Measurements from ENCODE around the gene SLC35G2. TPM values are rescaled to one million over a fixed set of nuclear protein-coding genes. Genes with fewer than 3 reads are reported as not detected.
"Not testable (repeated sequence)": the region's sequence is repeated elsewhere in the genome, so short reads cannot be mapped to it uniquely, and the experiment has no call there.

SLC35G2 gene
- total RNA-seq, 1 donor: 0.21 TPM

DNA sequence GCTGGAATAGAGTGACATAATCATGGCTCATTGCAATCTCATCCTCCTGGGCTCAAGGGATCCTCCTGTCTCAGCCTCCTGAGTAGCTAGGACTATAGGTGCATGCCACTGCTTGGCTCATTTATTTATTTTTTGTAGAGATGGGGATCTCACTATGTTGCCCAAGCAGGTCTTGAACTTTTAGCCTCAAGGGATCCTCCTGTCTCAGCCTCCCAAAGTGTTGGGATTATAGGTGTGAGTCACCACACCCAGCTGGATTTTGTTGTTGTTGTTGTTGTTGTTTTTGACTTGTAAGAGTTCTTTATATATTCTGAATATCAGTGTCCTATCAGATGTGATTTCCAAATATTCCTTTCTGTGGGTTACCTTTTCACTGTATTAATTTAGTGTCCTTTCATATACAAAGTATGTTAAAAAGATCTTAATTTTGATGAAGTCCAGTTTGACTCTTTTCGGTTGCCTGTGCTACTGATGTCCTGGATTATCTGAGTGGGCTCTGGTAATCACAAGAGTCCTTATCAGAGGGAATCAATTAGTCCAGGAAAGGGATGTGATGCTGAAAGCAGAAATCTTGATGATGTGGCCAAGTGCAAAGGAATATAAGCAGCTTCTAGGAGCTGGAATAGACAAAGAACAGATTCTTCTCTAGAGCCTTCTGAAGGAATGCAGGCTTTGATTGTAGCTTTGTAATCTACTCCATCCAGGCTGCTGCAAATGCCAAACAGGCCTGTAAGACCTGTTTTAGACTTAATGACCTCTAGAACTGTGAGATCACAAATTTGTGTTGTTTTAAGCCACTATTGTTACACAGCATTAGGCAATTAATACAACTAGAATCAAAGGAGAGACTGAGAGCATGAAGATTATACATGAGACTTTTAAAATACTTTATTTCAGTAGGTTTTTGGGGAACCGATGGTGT lies 73.3 kb downstream of the SLC35G2 start:
- no peaks in the 10 kb centered on the region for H3K9me3 ChIP-seq (ENCODE audit: low read depth, low read length)
- peaks cover 35% of the 10 kb centered on the region for H3K4me1 ChIP-seq (ENCODE audit: insufficient read depth, low read length)
- H3K4me3 ChIP-seq (ENCODE audit: low read length): no peak overlapping the region
- no peaks in the 10 kb centered on the region for H3K27me3 ChIP-seq (ENCODE audit: insufficient read depth, low read length)

DNA sequence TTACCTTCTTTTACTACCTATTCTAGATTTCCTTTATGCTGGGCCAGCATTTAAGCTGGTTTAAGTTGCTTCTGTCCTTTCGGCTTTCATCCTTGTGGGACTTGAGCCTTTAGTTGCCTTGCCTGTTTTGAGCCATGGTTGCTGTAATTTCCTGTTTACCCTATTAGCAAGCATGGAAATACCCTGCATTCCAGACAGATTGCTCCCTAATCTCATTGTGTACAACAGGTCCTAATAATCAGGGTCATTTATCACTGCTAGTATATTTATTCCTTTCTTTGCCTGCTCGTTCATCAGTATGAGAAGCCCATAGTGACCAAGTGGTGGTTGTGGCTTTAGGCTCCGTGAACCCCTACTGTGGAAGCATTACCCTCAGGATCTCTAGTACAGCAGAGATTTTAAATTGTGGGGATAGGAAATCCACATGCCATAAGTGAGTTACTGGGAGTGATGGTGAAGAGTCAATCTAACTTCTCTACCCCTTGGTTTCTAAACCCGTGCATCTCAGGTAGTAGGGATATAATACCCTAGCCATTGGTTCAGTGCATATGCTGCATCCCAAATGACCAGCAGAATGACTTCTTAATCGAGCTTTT lies 75.0 kb downstream of the SLC35G2 start:
- no peaks in the 10 kb centered on the region for H3K27me3 ChIP-seq (ENCODE audit: insufficient read depth, low read length)
- H3K9me3 ChIP-seq (ENCODE audit: low read depth, low read length): no peaks in the 10 kb centered on the region
- H3K4me1 ChIP-seq (ENCODE audit: insufficient read depth, low read length): peaks cover 31% of the 10 kb centered on the region
- H3K4me3 ChIP-seq (ENCODE audit: low read length): no peak overlapping the region

DNA sequence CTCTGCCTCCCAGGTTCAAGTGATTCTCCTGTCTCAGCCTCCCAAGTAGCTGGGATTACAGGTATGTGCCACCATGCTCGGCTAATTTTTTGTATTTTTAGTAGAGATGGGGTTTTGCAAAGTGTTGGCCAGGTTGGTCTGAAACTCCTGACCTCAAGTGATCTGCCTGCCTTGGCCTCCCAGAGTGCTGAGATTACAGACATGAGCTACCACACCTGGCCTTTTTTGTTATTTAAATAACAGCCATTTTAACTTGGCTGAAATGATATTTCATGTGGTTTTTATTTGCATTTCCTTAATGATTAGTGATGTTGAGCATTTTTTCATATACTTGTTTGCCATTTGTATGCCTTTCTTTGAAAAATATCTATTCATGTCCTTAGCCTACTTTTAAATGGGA lies 78.2 kb downstream of the SLC35G2 start:
- H3K4me1 ChIP-seq (ENCODE audit: insufficient read depth, low read length): peaks cover 53% of the 10 kb centered on the region
- H3K4me3 ChIP-seq (ENCODE audit: low read length); H3K9me3 ChIP-seq (ENCODE audit: low read depth, low read length); H3K27me3 ChIP-seq (ENCODE audit: insufficient read depth, low read length): not testable (repeated sequence)

DNA sequence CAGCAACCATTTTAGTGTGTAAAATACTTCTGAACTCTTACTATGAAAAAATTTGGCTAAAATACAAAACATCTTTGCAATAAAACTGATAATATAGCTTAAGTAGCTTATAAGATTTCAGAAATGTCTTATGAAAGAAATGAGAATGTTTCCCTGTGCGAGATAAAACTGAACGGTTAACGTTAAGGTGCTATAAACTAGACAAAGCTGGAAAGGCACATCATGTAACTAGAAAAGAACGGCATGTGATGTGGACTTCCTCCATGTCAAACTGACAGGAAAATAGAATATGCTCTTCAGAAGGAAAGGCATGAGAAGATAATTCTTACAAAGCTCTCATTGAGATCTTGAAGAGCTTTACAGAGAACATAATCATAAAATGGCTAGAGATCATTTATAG lies 79.6 kb downstream of the SLC35G2 start:
- no peaks in the 10 kb centered on the region for H3K27me3 ChIP-seq (ENCODE audit: insufficient read depth, low read length)

DNA sequence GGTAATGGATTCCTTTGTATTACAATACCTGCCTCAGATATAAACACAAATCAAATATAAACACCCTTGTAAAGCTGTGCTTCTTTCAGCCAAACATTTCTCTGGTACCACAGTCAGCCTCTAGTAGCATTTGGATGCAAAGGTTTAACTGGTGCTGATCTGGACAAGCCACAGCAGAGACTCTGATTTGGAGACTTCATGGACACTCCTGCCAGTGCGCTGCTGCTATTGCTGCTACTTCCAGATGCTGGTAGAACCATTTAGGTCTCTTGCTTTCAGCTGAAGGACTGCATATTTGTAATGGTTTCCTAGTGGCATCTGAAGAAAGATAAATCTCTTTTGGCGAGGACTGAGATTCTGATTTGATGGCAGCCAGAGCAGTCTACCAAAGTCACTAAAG lies 80.0 kb downstream of the SLC35G2 start:
- Histone ChIP-seq H3K9me3 (ENCODE audit: low read depth, low read length) (peaks cover 5% of the 10 kb centered on the region), H3K4me1 (ENCODE audit: insufficient read depth, low read length) (peaks cover 50% of the 10 kb centered on the region), H3K27me3 (ENCODE audit: insufficient read depth, low read length) (no peaks in the 10 kb centered on the region), H3K4me3 (ENCODE audit: low read length) (no peak overlapping the region)

More for the DNA sequence above, 79.6 kb downstream of the SLC35G2 start:
- H3K4me1 ChIP-seq (ENCODE audit: insufficient read depth, low read length): peaks cover 55% of the 10 kb centered on the region
- H3K4me3 ChIP-seq (ENCODE audit: low read length): no peak overlapping the region
- peaks cover under 1% of the 10 kb centered on the region for H3K9me3 ChIP-seq (ENCODE audit: low read depth, low read length)

DNA sequence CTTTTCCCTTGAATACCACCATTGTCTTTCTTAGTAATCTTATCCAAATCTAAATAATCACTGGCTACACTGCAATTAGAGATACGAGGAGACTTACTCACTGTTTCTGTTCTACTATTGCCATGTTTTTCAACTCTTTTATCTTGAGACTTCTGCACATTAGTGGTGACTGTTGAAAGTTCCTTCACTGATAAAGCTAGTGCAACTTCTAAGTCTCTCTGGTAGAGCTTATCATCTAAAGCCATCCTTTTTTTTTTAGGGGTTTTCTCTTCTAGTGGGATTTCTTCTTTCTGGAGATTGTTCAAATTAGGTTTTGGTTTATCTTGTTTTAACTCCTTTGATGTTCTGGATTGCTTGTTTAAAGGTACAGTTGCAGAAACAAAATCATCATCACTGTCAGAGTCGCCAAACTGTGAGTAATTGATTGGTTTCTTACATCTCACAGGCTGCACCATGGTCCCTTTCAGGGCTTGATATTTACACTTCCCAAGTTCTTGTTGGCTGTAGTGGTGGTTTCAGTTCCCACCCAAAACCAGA lies 80.8 kb downstream of the SLC35G2 start:
- no peaks in the 10 kb centered on the region for H3K27me3 ChIP-seq (ENCODE audit: insufficient read depth, low read length)
- peaks cover 12% of the 10 kb centered on the region for H3K9me3 ChIP-seq (ENCODE audit: low read depth, low read length)
- H3K4me1 ChIP-seq (ENCODE audit: insufficient read depth, low read length): peaks cover 47% of the 10 kb centered on the region
- no peak overlapping the region for H3K4me3 ChIP-seq (ENCODE audit: low read length)

DNA sequence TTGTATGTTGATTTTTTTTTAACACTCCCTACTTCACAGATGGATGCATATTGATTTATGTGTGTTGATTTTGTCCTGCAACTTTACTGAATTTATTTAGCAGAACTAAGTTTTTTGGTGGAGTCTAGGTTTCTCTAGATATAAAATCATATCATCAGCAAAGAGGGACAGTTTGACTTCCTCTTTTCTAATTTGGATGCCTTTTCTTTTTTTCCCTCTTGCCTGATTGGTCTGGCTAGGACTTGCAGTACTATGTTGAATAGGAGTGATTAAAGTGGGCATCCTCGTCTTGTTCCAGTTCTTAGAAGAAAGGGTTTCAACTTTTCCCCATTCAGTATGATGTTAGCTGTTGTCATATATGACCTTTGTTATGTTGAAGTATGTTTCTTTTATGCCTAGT lies 81.8 kb downstream of the SLC35G2 start:
- Histone ChIP-seq H3K9me3 (ENCODE audit: low read depth, low read length) (peaks cover 13% of the 10 kb centered on the region), H3K4me1 (ENCODE audit: insufficient read depth, low read length) (peaks cover 51% of the 10 kb centered on the region)
- H3K4me3 ChIP-seq (ENCODE audit: low read length); H3K27me3 ChIP-seq (ENCODE audit: insufficient read depth, low read length): not testable (repeated sequence)

DNA sequence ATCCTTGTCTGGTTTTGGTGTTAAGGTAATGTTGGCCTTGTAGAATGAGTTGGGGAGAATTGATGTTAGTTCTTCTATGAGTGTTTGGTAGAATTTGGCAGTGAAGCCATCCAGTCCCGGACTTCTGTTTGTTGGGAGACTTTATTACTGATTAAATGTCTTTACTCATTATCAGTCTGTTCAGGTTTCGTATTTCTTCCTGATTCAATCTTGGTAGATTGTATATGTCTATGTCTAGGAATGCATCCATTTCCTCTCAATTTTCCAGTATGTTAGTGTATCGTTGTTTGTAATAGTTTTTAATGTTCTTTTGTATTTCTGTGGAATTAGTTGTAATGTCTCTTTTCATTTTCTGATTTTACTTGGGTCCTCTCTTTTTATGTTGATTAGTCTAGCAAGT lies 82.5 kb downstream of the SLC35G2 start:
- Histone ChIP-seq H3K4me1 (ENCODE audit: insufficient read depth, low read length) (peaks cover 56% of the 10 kb centered on the region), H3K4me3 (ENCODE audit: low read length) (no peak overlapping the region), H3K9me3 (ENCODE audit: low read depth, low read length) (peaks cover 13% of the 10 kb centered on the region), H3K27me3 (ENCODE audit: insufficient read depth, low read length) (no peaks in the 10 kb centered on the region)

DNA sequence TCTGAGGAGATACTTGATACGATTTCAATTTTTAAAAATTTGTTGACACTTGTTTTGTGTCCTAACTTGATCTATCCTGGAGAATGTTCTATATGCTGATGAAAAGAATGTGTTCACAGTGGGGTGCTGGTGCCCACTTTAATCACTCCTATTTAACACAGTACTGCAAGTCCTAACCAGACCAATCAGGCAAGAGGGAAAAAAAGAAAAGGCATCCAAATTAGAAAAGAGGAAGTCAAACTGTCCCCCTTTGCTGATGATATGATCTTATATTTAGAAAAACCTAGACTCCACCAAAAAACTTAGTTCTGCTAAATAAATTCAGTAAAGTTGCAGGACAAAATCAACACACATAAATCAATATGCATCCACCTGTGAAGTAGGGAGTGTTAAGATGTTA lies 83.6 kb downstream of the SLC35G2 start:
- not testable (repeated sequence) for H3K27me3 ChIP-seq (ENCODE audit: insufficient read depth, low read length); H3K4me3 ChIP-seq (ENCODE audit: low read length)
- Histone ChIP-seq H3K9me3 (ENCODE audit: low read depth, low read length) (peaks cover 13% of the 10 kb centered on the region), H3K4me1 (ENCODE audit: insufficient read depth, low read length) (peaks cover 58% of the 10 kb centered on the region)

DNA sequence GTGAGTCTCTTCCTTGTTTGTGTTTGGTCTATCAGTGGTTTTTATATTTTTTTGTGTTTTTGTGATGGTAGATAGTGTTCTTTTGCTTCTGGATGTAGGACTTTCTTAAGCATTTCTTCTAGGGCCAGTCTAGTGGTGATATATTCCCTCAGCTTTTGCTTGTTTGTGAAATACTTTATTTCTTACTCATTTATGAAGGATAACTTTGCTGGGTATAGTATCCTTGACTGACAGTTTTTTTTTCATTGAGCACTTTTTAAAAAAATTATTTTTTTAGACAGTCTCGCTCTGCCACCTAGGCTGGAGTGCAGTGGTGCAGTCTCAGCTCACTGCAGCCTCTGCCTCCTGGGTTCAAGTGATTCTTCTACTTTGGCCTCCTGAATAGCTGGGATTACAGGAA lies 85.0 kb downstream of the SLC35G2 start:
- Histone ChIP-seq H3K27me3 (ENCODE audit: insufficient read depth, low read length) (no peaks in the 10 kb centered on the region), H3K4me3 (ENCODE audit: low read length) (no peak overlapping the region), H3K9me3 (ENCODE audit: low read depth, low read length) (peaks cover 13% of the 10 kb centered on the region), H3K4me1 (ENCODE audit: insufficient read depth, low read length) (peaks cover 54% of the 10 kb centered on the region)

DNA sequence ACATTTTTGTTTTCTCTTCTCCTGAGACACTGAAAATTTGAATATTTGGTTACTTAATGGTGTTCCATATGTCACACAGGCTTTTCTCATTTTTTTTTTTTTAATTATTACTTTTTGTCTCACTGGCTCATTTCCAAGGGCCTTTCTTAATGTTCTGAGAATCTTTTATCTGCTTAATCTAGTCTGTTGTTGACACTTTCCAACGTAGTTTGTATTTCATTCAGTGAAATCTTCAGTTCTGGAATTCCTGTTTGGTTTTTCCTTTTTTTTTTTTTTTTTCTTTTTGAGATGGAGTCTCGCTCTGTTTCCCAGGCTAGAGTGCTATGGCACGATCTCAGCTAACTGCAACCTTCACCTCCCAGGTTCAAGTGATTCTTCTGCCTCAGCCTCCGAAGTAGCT lies 85.8 kb downstream of the SLC35G2 start:
- Histone ChIP-seq H3K9me3 (ENCODE audit: low read depth, low read length) (peaks cover 13% of the 10 kb centered on the region), H3K4me3 (ENCODE audit: low read length) (no peak overlapping the region), H3K4me1 (ENCODE audit: insufficient read depth, low read length) (peaks cover 49% of the 10 kb centered on the region), H3K27me3 (ENCODE audit: insufficient read depth, low read length) (no peaks in the 10 kb centered on the region)

Other genes starting within 250 kb of the SLC35G2 start
- gene STAG1, start 66.7 kb upstream of the SLC35G2 start, total RNA-seq: 40.0 TPM
- gene NCK1, start 43.1 kb downstream of the SLC35G2 start, total RNA-seq: 72.9 TPM
- 0.94 TPM for gene IL20RB, start 138.9 kb downstream of the SLC35G2 start, total RNA-seq